K562 (cell line): Measurements from ENCODE around the gene HOXB6. TPM values are rescaled to one million over a fixed set of nuclear protein-coding genes. Genes with fewer than 3 reads are reported as not detected.

Source experiments
- ATAC-seq: fragments of 200-7000 bp; cut with Tn5 transposase; 3 replicates; pipeline ENCODE4 v1.9.1; 2020; ENCODE audit warnings: moderate library complexity
- BruUV-seq: library from RNA; stranded (reverse); fragments of 400-500 nt; replicated peaks from 2 replicates; lab custom pipeline; 2021; lab: Mats Ljungman, UMichigan
- CTCF ChIA-PET: fragments of 300-600 bp; formaldehyde crosslinking; extraction: SDS; loops from one replicate; lab custom pipeline; 2021; ENCODE audit warnings: low intra/inter-chr PET ratio; lab: Yijun Ruan, JAX
- POLR2A ChIA-PET: fragments of 300-600, 350-650 bp; sonication (Branson Sonifier 250); formaldehyde crosslinking; extraction: SDS; loops from one replicate; lab custom pipeline; 2021; ENCODE audit warnings: antibody characterized with exemption, inconsistent platforms; lab: Yijun Ruan, JAX
- DNase-seq, 4 experiments: peaks; one replicate each; pipeline versions ENCODE4 v3.0.0 to v3.0.0-alpha.2; 2011 to 2018; ENCODE audit warnings: low spot score in 3 of 4, mixed read lengths in 3 of 4; ENCODE audit errors: extremely low read depth in 1 of 4
- FAIRE-seq: peaks from 2 replicates; lab custom pipeline; 2011; peaks lifted over from hg19 to GRCh38; lab: Jason Lieb, UNC
- H2AFZ ChIP-seq: 2 replicates; pipeline ENCODE4 v1.6.0; 2011; ENCODE audit warnings: low read depth, low read length, control low read depth, inconsistent platforms
- H3K27ac ChIP-seq: fragments of 200-600 bp; 3 replicates; pipeline ENCODE4 v1.8.0; 2011; ENCODE audit warnings: low read depth, mild to moderate bottlenecking, control low read depth, inconsistent platforms, low read length, moderate library complexity, mixed read lengths; ENCODE audit errors: extremely low read depth
- H3K27me3 ChIP-seq, 2 experiments: fragments of 300-600 bp in 1 of 2; 2 replicates in 1 of 2; 3 replicates in 1 of 2; pipeline versions ENCODE4 v1.6.0 to v1.8.0; 2011; ENCODE audit warnings: inconsistent platforms in 2 of 2, low read length in 2 of 2, mild to moderate bottlenecking in 1 of 2, mixed read lengths in 1 of 2, moderate library complexity in 1 of 2; ENCODE audit not compliant: control insufficient read depth in 2 of 2, insufficient read depth in 2 of 2
- H3K36me3 ChIP-seq: fragments of 300-600 bp; 3 replicates; pipeline ENCODE4 v1.8.0; 2011; ENCODE audit warnings: mild to moderate bottlenecking, low read length, inconsistent platforms; ENCODE audit not compliant: control insufficient read depth, insufficient read depth
- H3K4me1 ChIP-seq, 2 experiments: fragments of 200-600 bp in 1 of 2; replicated peaks in 1 of 2; 2 replicates in 1 of 2; 3 replicates in 1 of 2; pipeline versions ENCODE4 v1.5.1 to v1.8.0; 2011; ENCODE audit warnings: inconsistent platforms in 2 of 2, low read length in 2 of 2, mild to moderate bottlenecking in 1 of 2, mixed read lengths in 1 of 2, moderate library complexity in 1 of 2; ENCODE audit not compliant: control insufficient read depth in 2 of 2, insufficient read depth in 2 of 2
- H3K4me2 ChIP-seq: 2 replicates; pipeline ENCODE4 v1.6.1; 2011; ENCODE audit warnings: low read length, control low read depth, inconsistent platforms, mixed read lengths; ENCODE audit not compliant: insufficient read depth
- H3K4me3 ChIP-seq: fragments of 200-600 bp; sonication (generic), shearing (Covaris generic); 2 replicates; pipeline ENCODE4 v1.5.1; 2016; ENCODE audit warnings: control low read depth, inconsistent platforms
- H3K79me2 ChIP-seq: fragments of 200-600 bp; 3 replicates; pipeline ENCODE4 v1.8.0; 2011; ENCODE audit warnings: low read length, inconsistent platforms; ENCODE audit not compliant: control insufficient read depth, insufficient read depth
- H3K9ac ChIP-seq, 2 experiments: 2 replicates each; pipeline versions ENCODE4 v1.6.0 to v1.6.1; 2011; ENCODE audit warnings: low read depth in 2 of 2, low read length in 2 of 2, control low read depth in 1 of 2, inconsistent platforms in 1 of 2, mild to moderate bottlenecking in 1 of 2, mixed read lengths in 1 of 2; ENCODE audit not compliant: insufficient read depth in 1 of 2
- H3K9me1 ChIP-seq: one replicate; pipeline ENCODE4 v1.6.0; 2011; ENCODE audit warnings: inconsistent platforms, mild to moderate bottlenecking, low read length, moderate library complexity; ENCODE audit not compliant: control insufficient read depth, insufficient read depth
- H3K9me3 ChIP-seq: replicated peaks from 2 replicates; pipeline ENCODE4 v1.5.1; 2011; ENCODE audit warnings: low read depth, low read length, inconsistent platforms; ENCODE audit not compliant: control insufficient read depth, insufficient read depth
- H4K20me1 ChIP-seq: replicated peaks from 2 replicates; pipeline ENCODE4 v1.6.1; 2011; ENCODE audit warnings: low read length, inconsistent platforms, mixed read lengths; ENCODE audit not compliant: control insufficient read depth, insufficient read depth
- CBX3 ChIP-seq, 2 experiments: IDR thresholded peaks; 1 replicate in 1 of 2; 2 replicates in 1 of 2; pipeline ENCODE4 v1.6.1; 2012; ENCODE audit warnings: inconsistent platforms in 2 of 2, low read length in 2 of 2, borderline replicate concordance in 1 of 2, control low read depth in 1 of 2
- CBX5 ChIP-seq: IDR thresholded peaks from 2 replicates; pipeline ENCODE4 v1.6.1; 2014; ENCODE audit warnings: low read depth, borderline replicate concordance
- CTBP1 ChIP-seq: fragments of 450-650 bp; IDR thresholded peaks from 2 replicates; pipeline ENCODE4 v1.6.1; 2016; ENCODE audit warnings: borderline replicate concordance
- EP400 ChIP-seq: fragments of 450-650 bp; IDR thresholded peaks from 2 replicates; pipeline ENCODE4 v1.6.1; 2017; ENCODE audit warnings: antibody characterized with exemption, mild to moderate bottlenecking, moderate library complexity
- EZH2 ChIP-seq: IDR thresholded peaks from 2 replicates; pipeline ENCODE4 v1.6.1; 2012; ENCODE audit warnings: low read depth, mild to moderate bottlenecking, inconsistent platforms, low read length, borderline replicate concordance
- GABPB1 ChIP-seq: sonication (generic); formaldehyde crosslinking; IDR thresholded peaks from 2 replicates; pipeline ENCODE4 v1.8.0; 2022; ENCODE audit warnings: mild to moderate bottlenecking, missing genetic modification reagents
- HDAC1 ChIP-seq, 2 experiments: fragments of 450-650 bp; IDR thresholded peaks; 2 replicates each; pipeline ENCODE4 v1.6.1; 2016 to 2017; ENCODE audit warnings: inconsistent platforms in 1 of 2, mild to moderate bottlenecking in 1 of 2, moderate library complexity in 1 of 2
- LARP7 ChIP-seq: fragments of 450-650 bp; IDR thresholded peaks from 2 replicates; pipeline ENCODE4 v1.6.1; 2016
- MITF ChIP-seq: IDR thresholded peaks from 2 replicates; pipeline ENCODE4 v1.6.1; 2014; ENCODE audit warnings: antibody characterized with exemption
- TFAP4 ChIP-seq: sonication (generic); formaldehyde crosslinking; IDR thresholded peaks from 2 replicates; pipeline ENCODE4 v1.8.0; 2022; ENCODE audit warnings: missing genetic modification reagents, mild to moderate bottlenecking, moderate library complexity, borderline replicate concordance
- ZBTB43 ChIP-seq: sonication (generic); formaldehyde crosslinking; IDR thresholded peaks from 2 replicates; pipeline ENCODE4 v1.8.0; 2023; ENCODE audit warnings: mild to moderate bottlenecking, missing genetic modification reagents
- ZNF354B ChIP-seq: fragments of 250-450 bp; sonication (Bioruptor Pico); IDR thresholded peaks from 2 replicates; pipeline ENCODE4 v1.4.0; 2020
- WGBS: fragments of 100-300 bp; shearing (Covaris generic); methylation state at CpG from one replicate; pipeline ENCODE4 v1.1.6; 2016; ENCODE audit warnings: low coverage, mixed read lengths; ENCODE audit not compliant: insufficient coverage; ENCODE audit errors: missing lambda C conversion rate; 5-methylcytosine and 5-hydroxymethylcytosine counted together
- in situ Hi-C: fragments of 300-500 bp; cut with MboI; formaldehyde crosslinking; loops from 4 replicates; pipeline ENCODE4 v1.15.0; 2018; ENCODE audit warnings: inconsistent platforms, mixed read lengths
- intact Hi-C: fragments of 100-400 bp; cut with micrococcal nuclease; formaldehyde crosslinking; loops from 2 replicates; pipeline ENCODE4 v1.14.2; 2022
- polyA plus RNA-seq, 8 experiments: library from polyadenylated mRNA; depleted of rRNA in 4 of 8; stranded (reverse) in 5 of 8; unstranded in 3 of 8; fragments of >200 nt; fragmentation: Nextera tagmentation in 2 of 8; fragmentation: Illumina TruSeq in 1 of 8; extraction: Ambion mirVana in 2 of 8; extraction: Trizol in 1 of 8; gene quantifications; 2 replicates each; pipeline versions ENCODE4 v1.2.1 to v1.2.3, GENCODE V29; 2011 to 2014; ENCODE audit warnings: inconsistent platforms in 1 of 8, missing spikeins in 1 of 8
- total RNA-seq, 7 experiments: library from RNA; depleted of rRNA in 6 of 7; stranded (reverse); fragments of >200 nt in 6 of 7; fragmentation: Illumina TruSeq in 2 of 7; extraction: Trizol in 2 of 7; gene quantifications; 2 replicates each; pipeline versions ENCODE4 v1.2.1 to v1.2.3, GENCODE V29; 2011 to 2021; ENCODE audit warnings: low replicate concordance in 1 of 7

The HOXB6 gene
- total and polyA plus RNA-seq, 9 of the 15 experiments (the other 6 are each of a cell fraction or from before 2014, with no cell fraction given), result 1.2 to 14.8 (median 4.9) TPM

- Histone ChIP-seq H3K4me3 (peak overlapping the region; percentile 14; the same call in 1 of the 2 replicates), H3K9me3 (no peaks in the 10 kb centered on the region), H3K79me2 (peaks cover 88% of the 10 kb centered on the region), H2AFZ (no peak overlapping the region), H3K36me3 (peaks cover 95% of the 10 kb centered on the region), H3K27me3 (no peaks in the 10 kb centered on the region), H3K9me1 (no peaks in the 10 kb centered on the region), H3K9ac (peak overlapping the region; percentile 24 to 38; a peak in 2 of 4 replicates), H3K4me2 (peak overlapping the region; percentile 59; the same call in 1 of the 2 replicates), H3K4me1 (peaks cover 40 to 54% of the 10 kb centered on the region in 2 experiments), H4K20me1 (no peaks in the 10 kb centered on the region; the same call in 1 of the 2 replicates), H3K27ac (peak overlapping the region; percentile 44; the same call in 1 of the 3 replicates)
- CTCF ChIA-PET, result no interaction called here
- ATAC-seq, result no peak
- TF ChIP-seq GABPB1 (CRISPR knock-in tag) (no peak), HDAC1 (IDR thresholded peaks at IDR 0.05) (0 out of 4 replicates have a peak, but pooled peaks of 1 of the 2 experiments have one; percentile 34)
- intact Hi-C loops (no loop called here), in situ Hi-C loops (no loop called here)
- 56% methylated on average over 6 of the region's 6 CpGs for WGBS
- FAIRE-seq, result no peak
- no peak for DNase-seq
- POLR2A ChIA-PET, result interaction anchor here (0.6 to 2.2 kb wide), 5 partner anchors 13 to 155 kb away, joined by 3 to 9 read pairs (median 4); no protein-coding TSS in a partner anchor
- BruUV-seq, result no TSS peak
Observed at GRCh38 chr17:48569674-48570324, 35.0 kb downstream of the HOXB6 start.

- no peaks in the 10 kb centered on the region for H3K9me1 ChIP-seq
- H3K9ac ChIP-seq, result no peak overlapping the region; a peak in 1 of 4 replicates
- ChIA-PET POLR2A (interaction anchor here (1.7 kb wide), 1 partner anchor 21 kb away, joined by 8 read pairs; no protein-coding TSS in a partner anchor), CTCF (no interaction called here)
- peaks cover 82% of the 10 kb centered on the region for H3K79me2 ChIP-seq
- no peaks in the 10 kb centered on the region for H3K27me3 ChIP-seq
- no TSS peak for BruUV-seq
- FAIRE-seq, result no peak
- H3K4me3 ChIP-seq, result no peak overlapping the region
- H3K4me2 ChIP-seq, result no peak overlapping the region
- in situ Hi-C loops (no loop called here), intact Hi-C loops (no loop called here)
- DNase-seq, result no peak
- ATAC-seq, result no peak
- H2AFZ ChIP-seq, result no peak overlapping the region
- H3K9me3 ChIP-seq, result no peaks in the 10 kb centered on the region
- no peak overlapping the region for H3K27ac ChIP-seq
- H3K36me3 ChIP-seq, result peaks cover 96% of the 10 kb centered on the region; the same call in 2 of the 3 replicates
- whole genome bisulfite sequencing, result 92% methylated on average over 2 of the region's 3 CpGs
- no peaks in the 10 kb centered on the region; the same call in 1 of the 2 replicates for H4K20me1 ChIP-seq
- peaks cover 39 to 50% of the 10 kb centered on the region in 2 experiments for H3K4me1 ChIP-seq
- no peak for TF ChIP-seq ZBTB43 (CRISPR knock-in tag)
- TF ChIP-seq MITF, result no peak
- no peak for TF ChIP-seq EZH2
- no peak for TF ChIP-seq EP400
- no peak for TF ChIP-seq CTBP1
- no peak for TF ChIP-seq LARP7
- no peak for TF ChIP-seq ZNF354B
- no peak for TF ChIP-seq TFAP4 (CRISPR knock-in tag)
- no peak for TF ChIP-seq CBX3 (IDR thresholded peaks at IDR 0.05; ENCODE audit: borderline replicate concordance in 1 of 2, low read length in 2 of 2)
- no peak for TF ChIP-seq CBX5
Observed at GRCh38 chr17:48569240-48569582, 35.6 kb downstream of the HOXB6 start.
